ENCODE measurements around the gene C1QTNF12. TPM values are rescaled to one million over a fixed set of nuclear protein-coding genes. Genes with fewer than 3 reads are reported as not detected.

The C1QTNF12 gene
- total RNA-seq, 1 experiment from 2014 or later, result not detected

- DNase-seq (ENCODE audit: low read depth), result peak; percentile 91
Measured at GRCh38 chr1:1281533-1282321, 35.2 kb upstream of the C1QTNF12 start.

GRCh38 chr1:1280782-1281481 is 34.4 kb upstream of the C1QTNF12 start:
- DNase-seq (ENCODE audit: low read depth), result no peak

- no peak for DNase-seq (ENCODE audit: low read depth)
Measured at GRCh38 chr1:1279028-1279427, 32.5 kb upstream of the C1QTNF12 start.

- no peak for DNase-seq (ENCODE audit: low read depth)
Measured at GRCh38 chr1:1278620-1279019, 32.1 kb upstream of the C1QTNF12 start.

- DNase-seq (ENCODE audit: low read depth), result no peak
Measured at GRCh38 chr1:1275836-1276235, 29.3 kb upstream of the C1QTNF12 start.

GRCh38 chr1:1274931-1275431 is 28.5 kb upstream of the C1QTNF12 start:
- DNase-seq (ENCODE audit: low read depth), result no peak

- DNase-seq (ENCODE audit: low read depth), result no peak
Measured at GRCh38 chr1:1274299-1274930, 27.9 kb upstream of the C1QTNF12 start.

- peak; percentile 96 for DNase-seq (ENCODE audit: low read depth)
Measured at GRCh38 chr1:1273512-1274298, 27.2 kb upstream of the C1QTNF12 start, which contains the start of gene UBE2J2. Gene UBE2J2, minus strand, starts transcription at chr1:1273854. Its CDS starts 5,862 bp downstream, at chr1:1267992.

- DNase-seq (ENCODE audit: low read depth), result no peak
Measured at GRCh38 chr1:1273209-1273511, 26.6 kb upstream of the C1QTNF12 start.

- no peak for DNase-seq (ENCODE audit: low read depth)
Measured at GRCh38 chr1:1272341-1273208, 26.1 kb upstream of the C1QTNF12 start.

- DNase-seq (ENCODE audit: low read depth), result no peak
Measured at GRCh38 chr1:1270813-1271212, 24.3 kb upstream of the C1QTNF12 start.

- no peak for DNase-seq (ENCODE audit: low read depth)
Measured at GRCh38 chr1:1268284-1268682, 21.8 kb upstream of the C1QTNF12 start.

- no peak for DNase-seq (ENCODE audit: low read depth)
Measured at GRCh38 chr1:1267488-1268283, 21.2 kb upstream of the C1QTNF12 start.

GRCh38 chr1:1264868-1265272 is 18.3 kb upstream of the C1QTNF12 start:
- peak; percentile 97 for DNase-seq (ENCODE audit: low read depth)

GRCh38 chr1:1264026-1264425 is 17.5 kb upstream of the C1QTNF12 start:
- DNase-seq (ENCODE audit: low read depth), result no peak

- no peak for DNase-seq (ENCODE audit: low read depth)
Measured at GRCh38 chr1:1262758-1263157, 16.2 kb upstream of the C1QTNF12 start.

GRCh38 chr1:1262071-1262470 is 15.5 kb upstream of the C1QTNF12 start:
- no peak for DNase-seq (ENCODE audit: low read depth)

- no peak for DNase-seq (ENCODE audit: low read depth)
Measured at GRCh38 chr1:1260843-1261560, 14.5 kb upstream of the C1QTNF12 start.

GRCh38 chr1:1259951-1260600 is 13.6 kb upstream of the C1QTNF12 start:
- DNase-seq (ENCODE audit: low read depth), result no peak

Data from Daoy (cell line).